Putamen (tissue), 1 donor: ENCODE results near the gene DNASE2B.

ENCODE experiments used
- DNase-seq: peaks from one replicate; pipeline ENCODE4 v3.0.0-alpha.2; 2016; ENCODE audit warnings: low spot score

The DNASE2B gene, protein sequence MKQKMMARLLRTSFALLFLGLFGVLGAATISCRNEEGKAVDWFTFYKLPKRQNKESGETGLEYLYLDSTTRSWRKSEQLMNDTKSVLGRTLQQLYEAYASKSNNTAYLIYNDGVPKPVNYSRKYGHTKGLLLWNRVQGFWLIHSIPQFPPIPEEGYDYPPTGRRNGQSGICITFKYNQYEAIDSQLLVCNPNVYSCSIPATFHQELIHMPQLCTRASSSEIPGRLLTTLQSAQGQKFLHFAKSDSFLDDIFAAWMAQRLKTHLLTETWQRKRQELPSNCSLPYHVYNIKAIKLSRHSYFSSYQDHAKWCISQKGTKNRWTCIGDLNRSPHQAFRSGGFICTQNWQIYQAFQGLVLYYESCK

DNA sequence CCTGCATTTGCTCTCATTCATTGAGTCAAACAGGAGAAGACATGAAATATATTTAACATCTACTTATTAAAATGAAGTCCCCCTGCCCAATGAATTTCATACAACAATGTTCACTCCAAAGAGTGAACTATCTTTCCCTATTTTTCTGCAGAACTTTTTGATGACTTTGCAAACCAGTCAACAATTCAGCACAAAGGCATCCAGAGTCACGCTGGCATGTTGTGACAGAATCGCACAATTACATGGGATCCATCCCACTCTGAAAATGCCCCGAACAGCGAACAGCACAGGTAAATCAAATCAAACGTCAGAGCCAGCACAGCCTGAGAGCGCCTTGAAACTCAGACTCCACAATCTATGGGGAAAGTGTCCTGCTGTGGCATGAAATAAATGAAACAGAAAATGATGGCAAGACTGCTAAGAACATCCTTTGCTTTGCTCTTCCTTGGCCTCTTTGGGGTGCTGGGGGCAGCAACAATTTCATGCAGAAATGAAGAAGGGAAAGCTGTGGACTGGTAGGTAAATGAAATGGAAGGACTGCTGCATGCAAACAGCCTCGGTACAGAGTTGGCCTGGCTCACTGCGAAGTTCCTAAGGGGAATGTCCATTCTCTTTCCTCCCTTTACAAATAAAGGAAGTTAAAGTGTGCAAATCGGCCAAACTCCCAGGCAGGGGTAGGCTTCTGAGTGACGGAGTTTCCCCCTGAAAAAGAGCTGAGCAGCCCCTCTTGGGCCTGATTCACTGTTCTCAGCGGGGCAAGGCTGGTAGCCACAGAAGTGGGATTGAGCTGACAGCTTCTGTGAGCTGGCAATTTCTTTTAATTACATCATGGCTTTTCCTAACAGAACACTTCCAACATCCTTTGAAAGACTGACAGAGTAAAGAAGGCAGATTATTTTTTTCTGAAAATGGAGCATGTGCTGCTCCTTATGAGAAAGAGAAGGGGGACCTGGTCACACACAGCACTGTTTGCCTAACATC, at the start of gene DNASE2B:
TSS of gene DNASE2B (plus strand) at position 310 of the 981 bp plus-strand sequence. CDS start at position 391, 81 bp downstream.
- no peak for DNase-seq

DNA sequence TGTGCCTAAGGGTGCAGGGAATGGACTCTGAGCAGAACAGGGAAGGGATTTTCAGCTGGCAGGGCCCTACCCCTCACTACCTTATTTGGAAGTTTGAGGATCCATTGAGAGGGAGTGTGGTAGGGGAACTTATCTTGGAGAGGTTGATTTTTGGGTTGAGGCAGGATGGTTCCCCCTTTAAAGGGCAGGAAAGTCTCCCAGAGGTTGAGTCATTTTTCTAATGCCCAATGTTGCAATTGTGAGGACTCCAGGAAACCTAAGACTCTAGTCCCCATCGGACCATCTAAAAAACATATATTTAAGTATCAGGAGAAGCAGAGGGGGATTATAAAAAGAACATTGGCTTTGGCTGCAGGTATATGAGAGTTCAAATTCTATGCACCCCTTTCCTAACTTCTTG, 49.5 kb upstream of the DNASE2B start:
- no peak for DNase-seq

- DNase-seq: no peak
Observed at GRCh38 chr1:84350104-84350503, 48.2 kb upstream of the DNASE2B start.

GRCh38 chr1:84350550-84350949, 47.7 kb upstream of the DNASE2B start:
- DNase-seq: no peak

GRCh38 chr1:84352298-84353106, 45.8 kb upstream of the DNASE2B start:
- no peak for DNase-seq

GRCh38 chr1:84353695-84354094, 44.6 kb upstream of the DNASE2B start:
- no peak for DNase-seq

GRCh38 chr1:84355556-84355955, 42.7 kb upstream of the DNASE2B start:
- no peak for DNase-seq

DNA sequence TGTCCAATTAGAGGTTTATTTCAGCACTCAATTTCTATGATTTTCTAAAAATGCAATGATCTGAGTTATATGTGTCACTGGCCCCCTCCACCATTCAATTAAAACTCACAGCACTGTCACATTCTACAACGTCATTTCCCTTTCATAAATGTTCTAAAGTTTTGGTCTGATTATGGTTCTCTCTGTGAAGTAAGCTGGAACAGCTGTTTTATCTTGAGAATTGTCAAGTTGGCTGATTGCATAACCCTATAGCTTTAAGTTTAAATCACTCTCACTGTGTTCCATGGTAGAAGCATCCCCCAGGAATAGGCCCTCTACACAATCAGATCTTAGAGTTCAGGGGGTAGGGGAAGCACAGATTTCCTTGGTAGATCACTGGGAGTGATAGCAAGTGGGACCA, 41.4 kb upstream of the DNASE2B start:
- no peak for DNase-seq

DNA sequence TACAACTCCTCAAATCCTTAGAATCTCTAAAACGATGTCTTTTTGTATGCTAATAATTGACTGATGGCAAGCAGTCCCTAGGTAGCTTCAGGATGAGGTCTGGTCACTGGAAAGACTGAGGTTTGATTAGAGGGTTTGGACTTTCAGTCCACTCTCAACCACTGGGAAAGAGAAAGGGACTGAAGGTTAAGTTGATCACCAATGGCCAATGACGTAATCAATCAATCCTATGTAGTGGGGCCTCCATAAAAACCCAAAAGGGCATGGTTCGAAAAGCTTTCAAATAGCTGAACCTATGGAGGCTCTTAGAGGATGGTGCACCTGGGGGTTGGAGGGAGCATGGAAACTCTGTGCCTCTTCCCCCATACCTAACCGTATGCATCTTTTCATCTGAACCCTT, 39.6 kb upstream of the DNASE2B start:
- DNase-seq: no peak

DNA sequence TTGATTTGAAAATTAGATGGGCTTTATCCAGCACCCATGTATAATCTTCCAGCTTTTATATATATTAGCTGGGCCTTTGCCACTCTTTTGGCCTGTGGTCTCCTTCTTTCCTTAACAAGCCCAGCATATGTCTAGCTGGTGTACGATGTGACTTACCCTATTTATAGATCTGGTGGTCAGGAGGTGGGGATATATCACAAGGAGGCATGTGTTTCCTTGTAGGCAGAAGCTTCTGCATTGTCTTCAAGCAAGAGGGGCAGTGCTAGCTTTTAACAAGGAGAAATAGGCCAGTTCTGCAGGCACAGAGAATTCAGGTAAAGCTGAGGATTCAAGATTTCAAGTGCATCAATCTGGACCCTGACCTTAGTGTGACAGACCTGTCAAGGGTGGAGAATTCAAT, 38.0 kb upstream of the DNASE2B start:
- DNase-seq: no peak

DNA sequence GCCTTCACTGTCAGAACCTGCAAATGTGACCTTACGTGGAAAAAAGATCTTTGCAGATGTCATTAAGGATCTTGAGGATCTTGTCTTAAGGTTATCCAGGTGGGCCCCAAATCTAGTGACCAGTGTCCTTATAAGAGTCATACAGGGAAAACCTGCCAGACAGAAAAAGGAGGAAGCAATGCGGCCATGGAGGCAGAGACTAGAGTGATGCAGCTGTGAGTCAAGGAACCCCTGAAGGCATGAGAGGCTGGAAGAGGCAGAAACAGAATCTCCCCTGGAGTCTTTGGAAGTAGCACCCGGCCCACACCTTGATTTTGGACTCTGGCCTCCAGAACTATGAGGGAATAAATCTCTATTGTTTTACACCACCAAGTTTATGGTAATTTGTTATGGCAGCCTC, 36.5 kb upstream of the DNASE2B start:
- no peak for DNase-seq

DNA sequence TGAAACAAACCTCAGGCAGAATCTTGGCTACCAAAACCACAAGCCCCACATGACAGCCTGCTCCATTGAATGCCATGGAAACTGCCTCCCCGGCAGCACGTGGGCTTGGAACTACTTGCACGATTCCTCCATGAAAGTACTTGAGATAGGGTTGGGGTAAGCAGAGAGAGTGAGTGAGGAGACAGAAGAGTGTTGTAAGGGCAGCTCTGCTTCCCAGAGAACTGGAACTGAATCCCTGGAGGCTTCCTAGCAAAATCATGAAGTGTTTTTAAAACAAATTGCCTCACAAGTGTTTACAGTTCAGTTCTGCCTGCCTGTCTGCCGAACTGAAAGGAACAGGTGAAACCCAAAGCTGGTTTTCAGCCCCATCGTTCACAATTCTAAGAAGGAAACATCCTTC, 35.3 kb upstream of the DNASE2B start:
- DNase-seq: no peak

- no peak for DNase-seq
Observed at GRCh38 chr1:84363622-84364021, 34.7 kb upstream of the DNASE2B start.

- DNase-seq: no peak
Observed at GRCh38 chr1:84365225-84366221, 32.8 kb upstream of the DNASE2B start.

DNA sequence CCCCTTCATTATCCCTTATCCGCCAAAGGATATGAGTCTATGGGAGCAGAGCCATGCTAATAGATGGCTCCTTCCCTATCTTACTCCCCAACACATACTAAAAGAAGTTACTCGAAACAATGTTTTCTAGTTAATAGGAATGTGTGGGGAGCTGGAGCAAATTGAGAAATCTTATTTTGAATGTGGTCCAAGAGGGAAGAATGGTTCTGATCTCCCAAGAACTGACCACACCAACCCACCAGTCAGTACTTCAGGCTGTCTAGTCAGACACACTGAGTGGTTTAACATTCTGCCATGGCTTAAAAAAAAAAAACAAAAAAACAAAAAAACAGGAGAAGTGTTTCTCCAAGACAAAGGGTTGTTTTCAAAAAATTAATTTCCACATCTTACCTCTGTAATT, 31.5 kb upstream of the DNASE2B start:
- no peak for DNase-seq

GRCh38 chr1:84367219-84367618, 31.1 kb upstream of the DNASE2B start:
- no peak for DNase-seq

DNA sequence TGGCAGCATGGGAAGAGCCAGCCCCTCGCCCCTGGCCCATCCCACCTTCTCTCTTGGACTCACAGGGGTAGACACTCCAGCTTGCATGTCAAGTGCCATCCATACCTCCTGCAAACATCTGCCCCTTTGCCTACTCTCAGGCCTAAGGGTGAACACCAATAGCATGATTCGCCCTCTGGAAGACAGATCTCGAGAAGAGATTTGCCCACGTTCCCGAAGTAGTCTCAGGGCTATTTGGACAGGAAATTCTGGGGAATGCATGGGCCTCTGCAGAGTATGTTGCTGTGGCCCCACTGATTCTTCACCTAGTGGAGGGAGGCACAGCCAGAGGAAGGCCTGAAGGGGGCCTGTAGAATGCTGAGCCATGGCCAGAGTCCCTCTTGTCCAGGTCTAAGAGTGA, 29.8 kb upstream of the DNASE2B start:
- DNase-seq: no peak

GRCh38 chr1:84370266-84370665, 28.0 kb upstream of the DNASE2B start:
- peak; percentile 20 for DNase-seq

GRCh38 chr1:84370831-84371394, 27.4 kb upstream of the DNASE2B start:
- no peak for DNase-seq

DNA sequence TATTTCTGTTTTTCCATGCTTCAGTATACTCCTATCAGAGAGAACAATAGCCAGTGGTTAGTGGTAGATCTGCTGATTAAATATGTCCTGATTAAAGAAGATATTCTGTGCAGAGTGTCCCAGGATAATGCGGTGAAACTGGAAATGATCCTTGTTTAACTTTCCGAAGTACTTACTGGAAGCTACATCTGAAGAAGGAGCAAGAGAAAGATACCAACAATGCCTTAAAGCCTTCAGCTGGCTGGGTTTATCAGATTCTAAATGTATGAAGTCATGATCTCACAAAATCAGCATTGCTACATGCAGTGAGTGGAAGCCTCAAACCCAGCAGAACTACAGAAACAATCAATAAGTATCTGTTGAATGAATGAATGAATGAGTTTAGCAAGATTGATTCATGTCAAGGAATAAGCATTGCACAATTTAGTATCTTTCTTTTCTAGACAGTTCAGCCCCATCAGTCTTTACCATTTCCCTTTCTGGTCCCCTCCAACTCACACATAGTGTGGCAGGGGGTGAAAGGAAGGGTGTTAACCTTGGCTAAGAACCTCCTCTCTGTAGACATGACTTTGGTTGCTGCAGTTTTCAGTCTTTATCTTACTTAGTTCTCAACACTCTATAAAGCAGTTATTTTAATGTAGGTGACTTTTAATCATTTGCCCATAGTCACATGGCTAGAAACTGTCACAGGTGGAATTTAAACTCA, 24.7 kb upstream of the DNASE2B start:
- no peak for DNase-seq
